GM12878 (cell line): ENCODE measurements around the gene PRKCB. TPM values are rescaled to one million over a fixed set of nuclear protein-coding genes. Genes with fewer than 3 reads are reported as not detected.

Experiments used
- ATAC-seq: fragments of 200-7000 bp; cut with Tn5 transposase; 3 replicates; pipeline ENCODE4 v1.9.1; 2020; ENCODE audit warnings: mild to moderate bottlenecking, moderate library complexity
- BruUV-seq: library from RNA; stranded (reverse); fragments of 400-500 nt; replicated peaks from 2 replicates; lab custom pipeline; 2021; lab: Mats Ljungman, UMichigan
- CTCF ChIA-PET: fragments of 300-600 bp; sonication (Branson Sonifier 250); formaldehyde crosslinking; extraction: SDS; loops from one replicate; lab custom pipeline; 2021; ENCODE audit warnings: inconsistent platforms; lab: Yijun Ruan, JAX
- POLR2A ChIA-PET: fragments of 350-600 bp; formaldehyde crosslinking; extraction: SDS; loops from one replicate; lab custom pipeline; 2021; ENCODE audit warnings: inconsistent platforms; lab: Charles Lee
- RAD21 ChIA-PET: fragments of 300-600 bp; sonication (Branson Sonifier 250); formaldehyde crosslinking; loops from one replicate; lab custom pipeline; 2023; ENCODE audit warnings: antibody characterized with exemption; ENCODE audit not compliant: unreplicated experiment; lab: Charles Lee
- SMC1A ChIA-PET: fragments of 300-600 bp; sonication (Branson Sonifier 250); formaldehyde crosslinking; loops from one replicate; lab custom pipeline; 2023; ENCODE audit not compliant: unreplicated experiment, uncharacterized antibody; lab: Charles Lee
- DNase-seq: peaks from one replicate; pipeline ENCODE4 v3.0.0-alpha.2; 2011; ENCODE audit warnings: low read depth, low spot score
- FAIRE-seq: peaks from 3 replicates; lab custom pipeline; 2011; peaks lifted over from hg19 to GRCh38; lab: Jason Lieb, UNC
- H2AFZ ChIP-seq: 2 replicates; pipeline ENCODE4 v1.6.0; 2011; ENCODE audit warnings: low read depth, low read length, control low read depth; ENCODE audit not compliant: control insufficient read depth
- H3K27ac ChIP-seq: 2 replicates; pipeline ENCODE4 v1.5.1; 2011; ENCODE audit warnings: control low read depth; ENCODE audit not compliant: control insufficient read depth, insufficient read depth
- H3K27me3 ChIP-seq, 2 experiments: replicated peaks in 1 of 2; 2 replicates each; pipeline versions ENCODE4 v1.6.0 to v1.6.1; 2011; ENCODE audit warnings: low read length in 1 of 2; ENCODE audit not compliant: control insufficient read depth in 2 of 2, insufficient read depth in 2 of 2
- H3K36me3 ChIP-seq, 2 experiments: 2 replicates each; pipeline ENCODE4 v1.5.1; 2011; ENCODE audit warnings: low read length in 1 of 2; ENCODE audit not compliant: control insufficient read depth in 2 of 2, insufficient read depth in 2 of 2
- H3K4me1 ChIP-seq: 2 replicates; pipeline ENCODE4 v1.6.1; 2011; ENCODE audit warnings: mild to moderate bottlenecking, low read length, moderate library complexity, mixed read lengths; ENCODE audit not compliant: control insufficient read depth, insufficient read depth
- H3K4me2 ChIP-seq: 2 replicates; pipeline ENCODE4 v1.6.0; 2011; ENCODE audit warnings: control low read depth; ENCODE audit not compliant: control insufficient read depth, insufficient read depth
- H3K4me3 ChIP-seq: fragments of 200-600 bp; sonication (generic); 2 replicates; pipeline ENCODE4 v1.5.1; 2016
- H3K79me2 ChIP-seq: 2 replicates; pipeline ENCODE4 v1.6.0; 2011; ENCODE audit warnings: low read length; ENCODE audit not compliant: control insufficient read depth, insufficient read depth
- H3K9ac ChIP-seq: 2 replicates; pipeline ENCODE4 v1.8.0; 2011; ENCODE audit warnings: low read length, control low read depth, mixed read lengths; ENCODE audit not compliant: control insufficient read depth, insufficient read depth
- H3K9me3 ChIP-seq: replicated peaks from 3 replicates; pipeline ENCODE4 v1.5.1; 2011; ENCODE audit warnings: mild to moderate bottlenecking, low read length; ENCODE audit not compliant: control insufficient read depth, insufficient read depth
- H4K20me1 ChIP-seq: 2 replicates; pipeline ENCODE4 v1.6.0; 2011; ENCODE audit not compliant: control insufficient read depth, insufficient read depth
- ASH2L ChIP-seq: fragments of 300-600, 200-600 bp; sonication (generic); IDR thresholded peaks from 2 replicates; pipeline ENCODE4 v1.6.1; 2017; ENCODE audit warnings: low read depth, mild to moderate bottlenecking, borderline replicate concordance
- CREB1 ChIP-seq: IDR thresholded peaks from 2 replicates; pipeline ENCODE4 v1.6.1; 2012; ENCODE audit warnings: low read depth, mild to moderate bottlenecking, inconsistent platforms
- E2F4 ChIP-seq: IDR thresholded peaks from 2 replicates; pipeline ENCODE4 v1.6.1; 2012; ENCODE audit warnings: low read depth, low read length, improper control_type of control experiment
- E2F8 ChIP-seq: fragments of 450-650 bp; IDR thresholded peaks from 2 replicates; pipeline ENCODE4 v1.6.1; 2018; ENCODE audit warnings: mild to moderate bottlenecking, low read depth, moderate library complexity; ENCODE audit not compliant: partially characterized antibody
- FOXK2 ChIP-seq: fragments of 450-650 bp; IDR thresholded peaks from 2 replicates; pipeline ENCODE4 v1.6.1; 2017; ENCODE audit warnings: mild to moderate bottlenecking, moderate library complexity
- HDGF ChIP-seq: fragments of 450-650 bp; IDR thresholded peaks from 2 replicates; pipeline ENCODE4 v1.6.1; 2016; ENCODE audit warnings: antibody characterized with exemption
- JUND ChIP-seq: IDR thresholded peaks from 2 replicates; pipeline ENCODE4 v1.6.1; 2012; ENCODE audit warnings: low read depth, mild to moderate bottlenecking, low read length, improper control_type of control experiment, moderate library complexity
- MEF2B ChIP-seq: fragments of 450-650 bp; IDR thresholded peaks from 2 replicates; pipeline ENCODE4 v1.6.1; 2018; ENCODE audit warnings: mild to moderate bottlenecking, moderate library complexity; ENCODE audit not compliant: partially characterized antibody, poor library complexity, severe bottlenecking
- NBN ChIP-seq: fragments of 450-650 bp; IDR thresholded peaks from 2 replicates; pipeline ENCODE4 v1.6.1; 2016
- PAX5 ChIP-seq: IDR thresholded peaks from 2 replicates; pipeline ENCODE4 v1.6.1; 2011; ENCODE audit warnings: low read depth, low read length, borderline replicate concordance
- PKNOX1 ChIP-seq: fragments of 450-650 bp; IDR thresholded peaks from 2 replicates; pipeline ENCODE4 v1.6.1; 2016; ENCODE audit warnings: mild to moderate bottlenecking
- POLR2AphosphoS2 ChIP-seq: IDR thresholded peaks from 2 replicates; pipeline ENCODE4 v1.6.1; 2011; ENCODE audit warnings: low read depth, mild to moderate bottlenecking, low read length, improper control_type of control experiment, moderate library complexity
- RAD51 ChIP-seq: fragments of 450-650 bp; IDR thresholded peaks from 2 replicates; pipeline ENCODE4 v1.6.1; 2016; ENCODE audit warnings: moderate library complexity, mild to moderate bottlenecking, inconsistent platforms
- WGBS: methylation state at CpG from one replicate; pipeline ENCODE4 v1.1.6; 2016; ENCODE audit warnings: low lambda C conversion rate; ENCODE audit not compliant: insufficient replicate concordance, insufficient coverage; ENCODE audit errors: missing lambda C conversion rate; 5-methylcytosine and 5-hydroxymethylcytosine counted together
- in situ Hi-C: fragments of 300-500 bp; cut with MboI; formaldehyde crosslinking; loops from 9 replicates; pipeline ENCODE4 v1.14.3; 2018; ENCODE audit warnings: mixed read lengths
- intact Hi-C: fragments of 100-400 bp; cut with micrococcal nuclease; formaldehyde crosslinking; loops from one replicate; pipeline ENCODE4 v1.14.2; 2022; ENCODE audit not compliant: unreplicated experiment
- polyA plus RNA-seq, 11 experiments: library from polyadenylated mRNA; depleted of rRNA in 4 of 11; unstranded in 6 of 11; stranded (reverse) in 5 of 11; fragments of >200 nt; fragmentation: Nextera tagmentation in 4 of 11; fragmentation: Illumina TruSeq in 1 of 11; extraction: Ambion mirVana in 4 of 11; extraction: Trizol in 1 of 11; gene quantifications; 1 replicate in 1 of 11; 2 replicates in 10 of 11; pipeline versions ENCODE4 v1.2.1 to v1.2.3, GENCODE V29; 2011 to 2016; ENCODE audit warnings: inconsistent platforms in 2 of 11, missing spikeins in 2 of 11, low read depth in 1 of 11
- total RNA-seq, 4 experiments: library from RNA; depleted of rRNA in 3 of 4; stranded (reverse); fragments of >200 nt in 3 of 4; fragmentation: Illumina TruSeq in 1 of 4; extraction: Trizol in 1 of 4; gene quantifications; 2 replicates each; pipeline versions ENCODE4 v1.2.1 to v1.2.3, GENCODE V29; 2013 to 2021
- TF ChIP-seq, protein P1 (sequence below): fragments of 450-650 bp; IDR thresholded peaks from 2 replicates; pipeline ENCODE4 v1.6.1; 2017; ENCODE audit warnings: mild to moderate bottlenecking, moderate library complexity
- TF ChIP-seq, protein P2 (sequence below): IDR thresholded peaks from 2 replicates; pipeline ENCODE4 v1.6.1; 2012; ENCODE audit warnings: low read depth, low read length, improper control_type of control experiment

PRKCB gene
- total and polyA plus RNA-seq, 10 of the 15 experiments (the other 5 are each of a cell fraction or from before 2014, with no cell fraction given) = 21.4 to 158 (median 97.3) TPM

GRCh38 chr16:23968176-23968575, 132.4 kb downstream of the PRKCB start:
- H3K27me3 ChIP-seq = no peaks in the 10 kb centered on the region
- WGBS = 85% methylated on average over 4 of the region's 6 CpGs
- CTCF ChIA-PET = interaction anchor here (1.2 kb wide), 1 partner anchor 9 kb away, joined by 3 read pairs; no protein-coding TSS in a partner anchor
- TF ChIP-seq, protein P1, sequence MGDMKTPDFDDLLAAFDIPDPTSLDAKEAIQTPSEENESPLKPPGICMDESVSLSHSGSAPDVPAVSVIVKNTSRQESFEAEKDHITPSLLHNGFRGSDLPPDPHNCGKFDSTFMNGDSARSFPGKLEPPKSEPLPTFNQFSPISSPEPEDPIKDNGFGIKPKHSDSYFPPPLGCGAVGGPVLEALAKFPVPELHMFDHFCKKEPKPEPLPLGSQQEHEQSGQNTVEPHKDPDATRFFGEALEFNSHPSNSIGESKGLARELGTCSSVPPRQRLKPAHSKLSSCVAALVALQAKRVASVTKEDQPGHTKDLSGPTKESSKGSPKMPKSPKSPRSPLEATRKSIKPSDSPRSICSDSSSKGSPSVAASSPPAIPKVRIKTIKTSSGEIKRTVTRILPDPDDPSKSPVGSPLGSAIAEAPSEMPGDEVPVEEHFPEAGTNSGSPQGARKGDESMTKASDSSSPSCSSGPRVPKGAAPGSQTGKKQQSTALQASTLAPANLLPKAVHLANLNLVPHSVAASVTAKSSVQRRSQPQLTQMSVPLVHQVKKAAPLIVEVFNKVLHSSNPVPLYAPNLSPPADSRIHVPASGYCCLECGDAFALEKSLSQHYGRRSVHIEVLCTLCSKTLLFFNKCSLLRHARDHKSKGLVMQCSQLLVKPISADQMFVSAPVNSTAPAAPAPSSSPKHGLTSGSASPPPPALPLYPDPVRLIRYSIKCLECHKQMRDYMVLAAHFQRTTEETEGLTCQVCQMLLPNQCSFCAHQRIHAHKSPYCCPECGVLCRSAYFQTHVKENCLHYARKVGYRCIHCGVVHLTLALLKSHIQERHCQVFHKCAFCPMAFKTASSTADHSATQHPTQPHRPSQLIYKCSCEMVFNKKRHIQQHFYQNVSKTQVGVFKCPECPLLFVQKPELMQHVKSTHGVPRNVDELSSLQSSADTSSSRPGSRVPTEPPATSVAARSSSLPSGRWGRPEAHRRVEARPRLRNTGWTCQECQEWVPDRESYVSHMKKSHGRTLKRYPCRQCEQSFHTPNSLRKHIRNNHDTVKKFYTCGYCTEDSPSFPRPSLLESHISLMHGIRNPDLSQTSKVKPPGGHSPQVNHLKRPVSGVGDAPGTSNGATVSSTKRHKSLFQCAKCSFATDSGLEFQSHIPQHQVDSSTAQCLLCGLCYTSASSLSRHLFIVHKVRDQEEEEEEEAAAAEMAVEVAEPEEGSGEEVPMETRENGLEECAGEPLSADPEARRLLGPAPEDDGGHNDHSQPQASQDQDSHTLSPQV = no peak
- TF ChIP-seq POLR2AphosphoS2 = no peak
- no peak for TF ChIP-seq RAD51
- no peak for TF ChIP-seq FOXK2
- TF ChIP-seq, protein P2, sequence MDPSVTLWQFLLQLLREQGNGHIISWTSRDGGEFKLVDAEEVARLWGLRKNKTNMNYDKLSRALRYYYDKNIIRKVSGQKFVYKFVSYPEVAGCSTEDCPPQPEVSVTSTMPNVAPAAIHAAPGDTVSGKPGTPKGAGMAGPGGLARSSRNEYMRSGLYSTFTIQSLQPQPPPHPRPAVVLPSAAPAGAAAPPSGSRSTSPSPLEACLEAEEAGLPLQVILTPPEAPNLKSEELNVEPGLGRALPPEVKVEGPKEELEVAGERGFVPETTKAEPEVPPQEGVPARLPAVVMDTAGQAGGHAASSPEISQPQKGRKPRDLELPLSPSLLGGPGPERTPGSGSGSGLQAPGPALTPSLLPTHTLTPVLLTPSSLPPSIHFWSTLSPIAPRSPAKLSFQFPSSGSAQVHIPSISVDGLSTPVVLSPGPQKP = no peak
- no peak for TF ChIP-seq ASH2L
- TF ChIP-seq E2F8 = no peak
- no peak for TF ChIP-seq HDGF
- no peak for TF ChIP-seq PAX5
- TF ChIP-seq PKNOX1 = no peak
- no peak for TF ChIP-seq CREB1
- no peak for TF ChIP-seq E2F4
- TF ChIP-seq JUND = no peak
- TF ChIP-seq NBN = no peak
- TF ChIP-seq MEF2B = no peak

More at GRCh38 chr16:23968176-23968575, 132.4 kb downstream of the PRKCB start:
- POLR2A ChIA-PET = no interaction called here
- DNase-seq (no peak), ATAC-seq (no peak), FAIRE-seq (no peak)
- H3K79me2 ChIP-seq = peaks cover 32% of the 10 kb centered on the region
- peaks cover 18 to 38% of the 10 kb centered on the region in 2 experiments for H3K36me3 ChIP-seq
- RAD21 ChIA-PET = interaction anchor here (0.8 kb wide), 1 partner anchor 128 kb away, joined by 3 read pairs; no protein-coding TSS in a partner anchor
- no peak overlapping the region for H3K27ac ChIP-seq
- no TSS peak for BruUV-seq
- in situ Hi-C loops = no loop called here
- SMC1A ChIA-PET = interaction anchor here (0.6 to 1.7 kb wide), 2 partner anchors 11 to 165 kb away, joined by 3 to 4 read pairs; no protein-coding TSS in a partner anchor
- no peak overlapping the region for H3K4me3 ChIP-seq
- H3K9me3 ChIP-seq = no peaks in the 10 kb centered on the region
- H3K4me1 ChIP-seq = peaks cover 26% of the 10 kb centered on the region
- intact Hi-C loops = no loop called here
- H3K4me2 ChIP-seq = no peak overlapping the region
- H4K20me1 ChIP-seq = peaks cover 10% of the 10 kb centered on the region
- no peak overlapping the region for H3K9ac ChIP-seq
- H2AFZ ChIP-seq = no peak overlapping the region
